ENCODE data around the gene CARMIL1.
"Not testable (repeated sequence)": the region's sequence is repeated elsewhere in the genome, so short reads cannot be mapped to it uniquely, and the experiment has no call there.

Gene CARMIL1

DNA sequence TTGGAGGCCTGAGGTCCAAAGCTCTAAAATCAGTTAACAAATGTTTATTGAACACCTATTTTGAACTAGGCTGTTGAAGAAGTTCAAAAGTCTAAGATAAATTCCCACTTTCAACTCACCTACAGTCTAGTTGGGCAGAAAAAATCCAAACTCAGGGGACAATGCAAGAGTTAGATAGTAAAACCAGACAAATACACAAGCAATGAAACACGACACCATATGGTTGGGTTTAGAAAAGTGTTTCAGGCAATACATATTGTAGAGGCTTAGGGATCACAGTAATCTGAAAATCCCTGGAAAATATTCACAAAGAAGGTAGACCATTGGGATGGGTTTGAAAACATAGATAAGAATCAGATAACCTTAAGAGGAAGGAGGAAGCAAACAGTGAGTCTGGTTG lies 1.3 kb upstream of the CARMIL1 start:
- DNase-seq, result no peak

DNA sequence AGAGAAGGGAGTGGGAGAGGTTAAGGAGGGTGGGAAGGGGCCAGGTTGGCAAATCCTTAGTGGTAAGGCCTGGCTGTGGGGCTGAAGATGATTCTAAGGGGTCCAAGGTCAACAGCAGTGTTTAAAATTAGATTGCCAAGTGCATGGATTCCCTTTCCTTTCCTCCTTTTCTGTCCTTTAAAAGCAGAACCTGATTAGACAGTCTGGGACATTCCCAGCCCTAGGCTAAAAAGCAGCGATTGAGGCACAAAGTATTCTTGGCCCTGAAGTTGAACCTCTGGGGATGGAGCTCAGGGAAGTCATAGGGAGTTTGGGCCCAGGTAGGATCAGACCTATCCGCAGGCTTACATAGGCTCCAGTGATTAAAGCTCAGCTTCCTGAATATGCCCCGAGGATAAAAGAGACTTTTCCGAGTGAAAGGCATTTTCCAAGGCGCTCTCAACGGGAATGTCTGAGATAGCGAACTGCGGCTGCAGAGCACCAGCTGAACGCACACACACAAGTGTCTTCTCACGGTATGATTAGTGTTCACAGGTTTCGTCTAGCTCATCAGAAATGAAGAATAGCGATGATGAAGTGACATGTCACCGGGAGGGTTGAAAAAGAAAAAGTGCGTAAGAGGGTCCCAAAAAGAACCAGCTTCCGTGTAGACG lies 787 bp upstream of the CARMIL1 start:
- no peak for DNase-seq

DNA sequence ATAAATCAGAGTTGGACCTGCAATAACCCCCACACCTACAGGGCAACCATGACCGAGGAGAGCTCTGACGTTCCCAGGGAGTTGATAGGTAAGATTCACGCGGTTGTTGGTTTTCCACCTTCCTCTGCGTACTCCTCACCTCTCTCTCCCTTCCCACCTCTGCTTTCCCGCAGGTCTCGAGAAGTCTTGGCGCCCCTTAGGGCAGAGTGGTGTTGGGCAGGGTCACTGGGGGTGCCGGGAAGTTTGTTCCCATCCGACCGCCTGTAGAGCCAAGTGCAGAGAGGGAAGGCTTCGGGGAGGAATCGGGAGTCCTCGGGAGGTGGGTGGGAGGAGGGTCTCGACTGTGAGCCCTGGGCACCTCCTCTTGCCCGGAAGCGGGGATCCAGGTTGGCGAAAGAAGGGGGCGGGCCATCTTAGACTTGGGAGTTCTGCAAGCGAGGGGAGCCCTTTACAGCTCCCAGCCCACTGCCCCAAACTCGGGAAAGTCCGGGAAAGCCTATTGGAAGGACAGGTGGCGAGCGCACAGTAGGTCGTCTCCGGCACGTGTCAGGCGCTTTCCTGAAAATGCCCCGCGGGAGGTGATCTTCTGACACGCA lies 672 bp downstream of the CARMIL1 start:
- no peak for DNase-seq

DNA sequence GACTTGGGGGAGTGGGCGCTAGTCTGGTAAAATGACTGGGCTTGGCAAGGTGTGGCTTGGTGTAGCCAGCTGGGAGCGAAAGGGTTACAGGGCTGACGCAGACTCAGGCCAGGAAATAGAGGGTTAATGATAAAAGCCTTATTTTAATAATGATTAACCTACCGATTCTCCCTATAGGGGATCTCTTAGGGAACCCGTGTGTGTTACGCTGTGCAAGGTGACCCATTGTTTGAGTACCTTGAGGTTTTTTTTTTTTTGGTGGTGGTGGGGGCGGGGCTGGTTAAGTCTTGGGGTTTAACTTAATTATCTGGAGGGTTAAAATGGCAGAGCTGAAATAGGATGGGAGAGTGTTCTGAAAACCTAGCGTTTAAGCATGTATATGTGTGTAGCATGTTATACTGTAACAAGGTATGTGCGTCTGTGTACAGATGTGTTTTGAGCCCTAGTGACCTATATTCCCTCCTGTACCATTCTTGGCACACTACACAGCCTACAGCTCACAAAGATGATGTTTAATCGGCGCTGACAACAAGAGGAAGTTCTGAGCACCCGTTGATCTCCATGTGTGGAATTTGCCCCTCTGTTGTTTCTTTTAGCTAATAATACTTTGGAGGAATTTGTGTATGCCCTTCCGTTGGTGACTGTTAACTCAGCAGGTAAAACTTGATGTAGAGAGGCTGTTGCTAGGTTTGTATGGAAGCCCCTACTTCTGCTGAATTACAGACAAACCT lies 1.3 kb downstream of the CARMIL1 start:
- DNase-seq, result no peak

DNA sequence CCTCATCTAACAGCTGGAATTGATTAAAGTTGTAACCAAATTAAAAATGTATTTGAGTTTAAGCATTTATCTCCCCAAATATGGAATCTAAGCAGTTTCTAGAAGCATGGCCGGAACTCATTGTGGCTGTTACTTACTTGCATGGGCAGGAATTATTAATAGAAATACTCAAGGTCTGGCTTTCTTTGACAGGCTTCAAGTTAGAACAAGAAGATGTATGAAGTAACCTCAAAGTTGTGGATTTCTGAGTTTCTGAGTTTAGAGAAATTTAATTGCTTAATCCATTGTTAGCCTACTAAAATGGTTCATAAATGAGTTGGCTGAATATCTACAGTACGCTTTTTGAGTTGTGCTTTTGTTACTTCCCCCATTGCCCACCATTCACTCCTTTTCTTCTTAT lies 7.7 kb downstream of the CARMIL1 start:
- DNase-seq, result no peak

DNA sequence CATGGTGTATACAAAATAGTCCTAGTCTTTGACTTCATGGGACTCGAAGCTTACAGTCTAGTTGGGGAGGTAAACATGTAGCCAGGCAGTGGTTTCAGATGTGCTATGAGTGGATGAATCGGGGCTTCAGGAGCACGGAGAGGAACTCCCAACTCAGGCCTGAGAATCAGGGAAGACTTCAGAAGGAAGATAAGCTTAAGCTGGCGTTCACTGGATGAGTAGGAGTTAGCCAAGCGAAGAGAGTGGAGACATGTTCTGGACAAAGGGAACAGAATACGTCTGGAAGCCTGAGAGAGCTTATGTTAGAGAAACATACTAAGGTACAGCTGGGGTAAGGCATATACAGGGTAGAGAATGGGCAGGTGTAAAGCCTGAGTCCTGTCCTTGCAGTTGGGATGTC lies 8.8 kb downstream of the CARMIL1 start:
- no peak for DNase-seq

DNA sequence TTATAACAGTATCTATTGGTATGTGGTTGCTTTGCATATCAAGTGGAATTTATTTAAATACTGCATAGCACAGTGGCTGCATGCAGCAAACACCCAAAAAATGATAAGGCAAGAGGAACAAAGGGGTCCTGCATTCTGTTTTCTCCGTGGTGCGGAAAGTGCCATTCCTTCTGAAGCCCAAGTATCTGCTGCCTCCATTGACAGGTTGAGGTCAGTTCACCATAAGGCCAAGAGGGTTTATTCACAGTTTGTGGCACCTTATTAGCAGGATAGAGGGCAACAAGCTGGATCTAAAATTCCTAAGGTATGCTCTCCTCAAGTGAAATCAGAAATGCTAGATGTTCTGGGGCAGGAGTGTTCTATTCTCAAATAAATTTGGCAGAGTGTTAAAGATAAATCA lies 9.3 kb downstream of the CARMIL1 start:
- no peak for DNase-seq

DNA sequence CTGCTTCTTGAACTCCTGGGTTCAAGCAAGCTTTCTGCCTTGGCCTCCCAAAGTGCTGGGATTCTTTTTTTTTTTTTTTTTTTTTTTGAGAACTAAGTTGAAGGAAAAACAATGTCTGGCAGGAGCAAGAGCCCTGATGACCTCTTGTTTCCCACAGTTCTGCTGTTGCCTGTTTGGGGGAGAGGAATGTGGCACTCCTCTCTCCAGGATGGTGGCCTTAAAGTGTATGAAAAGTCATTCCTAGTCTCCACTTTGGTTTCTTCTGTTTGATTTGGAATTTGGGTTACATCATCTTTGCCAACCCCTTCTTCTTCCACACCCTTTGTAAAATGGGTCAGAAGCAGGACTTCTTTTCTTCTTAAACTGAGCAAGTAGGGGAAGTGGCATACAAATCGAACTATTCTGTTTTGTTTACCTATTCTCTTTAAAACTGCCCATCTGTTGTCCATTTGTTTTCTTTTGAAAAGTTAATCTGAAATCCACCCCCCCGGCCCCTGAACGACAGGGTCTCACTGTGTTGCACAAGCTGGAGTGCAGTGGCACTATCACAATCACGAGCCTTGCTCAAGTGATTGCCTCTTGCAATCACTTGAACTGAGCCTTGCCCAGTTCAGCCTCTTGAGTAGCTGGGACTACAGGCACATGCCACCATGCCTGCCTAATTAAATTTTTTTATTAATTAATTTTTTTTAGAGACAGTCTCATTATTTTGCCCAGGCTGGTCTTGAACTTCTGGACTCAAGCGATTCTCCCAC lies 11.3 kb downstream of the CARMIL1 start:
- DNase-seq, result no peak

DNA sequence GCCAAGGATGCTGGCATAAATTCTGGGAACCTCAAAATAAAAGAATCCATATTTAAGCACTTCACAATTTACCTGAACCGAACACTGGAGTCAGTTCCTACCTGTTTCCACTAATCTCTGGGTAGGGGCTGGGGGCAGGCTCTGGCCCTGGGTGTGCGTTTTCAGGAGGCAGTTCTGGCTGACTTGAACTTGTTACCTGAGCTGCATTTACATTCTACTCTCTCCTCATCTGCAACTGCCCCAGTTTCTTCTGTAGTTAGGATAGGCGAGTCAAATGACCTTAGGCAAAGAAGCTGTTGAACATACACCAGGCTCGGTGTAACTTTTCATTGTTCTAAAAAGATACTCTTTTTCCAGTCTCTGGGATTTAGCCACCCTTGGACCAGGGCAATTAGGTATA lies 13.2 kb downstream of the CARMIL1 start:
- no peak for DNase-seq

DNA sequence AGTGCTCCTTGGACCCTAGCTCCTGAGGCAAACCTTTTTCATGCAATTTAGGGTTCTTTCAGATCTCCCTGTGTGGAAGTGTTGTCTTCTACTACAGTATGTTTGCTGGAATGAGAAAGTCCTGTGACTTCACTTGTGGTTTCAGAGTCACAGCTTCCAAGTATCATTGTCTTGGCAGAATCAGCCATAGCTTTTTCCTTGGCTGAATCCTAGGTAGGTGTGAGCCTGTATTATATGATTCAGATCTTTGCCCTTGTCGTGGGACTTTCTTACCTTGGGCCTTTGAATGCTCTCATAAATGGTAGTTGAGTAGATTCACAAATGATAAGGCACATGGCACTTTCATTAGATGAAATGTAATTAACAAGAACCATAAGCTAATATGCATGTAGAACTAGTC lies 16.5 kb downstream of the CARMIL1 start:
- DNase-seq, result no peak

DNA sequence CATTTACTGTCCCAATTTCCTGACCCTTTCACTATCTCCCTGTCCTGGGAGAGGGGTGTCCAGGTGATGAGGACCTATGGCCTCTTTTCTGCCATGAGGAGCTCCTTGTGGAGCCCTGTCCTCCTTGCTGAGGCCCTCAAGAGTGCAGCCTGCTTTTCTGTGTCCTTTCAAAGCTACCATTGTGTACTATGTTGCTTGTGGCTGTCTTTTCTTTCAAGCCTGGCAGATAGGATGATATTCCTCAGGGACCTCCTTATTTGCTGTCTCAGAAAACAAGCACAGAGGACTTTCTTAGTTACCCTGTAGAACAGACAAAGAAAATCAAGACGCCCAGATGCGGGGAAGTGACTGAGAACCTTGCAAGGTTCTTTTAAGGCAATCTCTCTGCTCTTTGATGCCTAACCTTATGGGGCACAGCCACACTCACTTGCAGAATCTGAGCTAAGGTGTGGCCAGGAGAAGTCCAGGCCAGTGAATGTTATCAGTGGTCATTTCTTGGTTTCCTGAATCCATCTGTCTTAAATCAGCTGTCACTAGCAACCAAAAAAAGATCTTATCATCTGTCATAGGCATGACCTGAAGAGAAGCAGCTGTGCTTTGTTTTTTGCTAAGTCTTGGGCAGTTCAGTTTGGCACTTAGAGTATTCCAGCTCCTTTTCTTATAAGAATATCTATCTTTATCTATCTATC lies 17.2 kb downstream of the CARMIL1 start:
- no peak for DNase-seq

DNA sequence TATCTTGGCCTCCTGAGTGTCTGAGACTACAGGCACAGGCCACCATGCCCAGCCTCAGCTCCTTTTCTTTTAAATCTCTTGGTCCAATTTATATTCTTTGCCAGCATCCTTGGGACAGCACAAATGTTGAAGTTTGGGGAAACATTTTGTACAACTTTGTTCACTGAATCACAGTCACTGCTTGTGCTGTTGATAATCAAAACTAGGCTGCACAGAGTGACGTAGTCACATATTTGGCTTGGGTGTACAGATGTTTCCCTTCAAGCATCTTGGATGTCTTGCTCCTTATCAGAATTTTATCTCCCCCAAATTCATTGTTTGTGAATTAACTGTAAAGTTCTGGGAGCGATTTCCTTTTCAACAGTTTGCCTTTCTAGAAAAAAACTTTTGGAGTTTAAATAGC lies 17.9 kb downstream of the CARMIL1 start:
- DNase-seq, result no peak

DNA sequence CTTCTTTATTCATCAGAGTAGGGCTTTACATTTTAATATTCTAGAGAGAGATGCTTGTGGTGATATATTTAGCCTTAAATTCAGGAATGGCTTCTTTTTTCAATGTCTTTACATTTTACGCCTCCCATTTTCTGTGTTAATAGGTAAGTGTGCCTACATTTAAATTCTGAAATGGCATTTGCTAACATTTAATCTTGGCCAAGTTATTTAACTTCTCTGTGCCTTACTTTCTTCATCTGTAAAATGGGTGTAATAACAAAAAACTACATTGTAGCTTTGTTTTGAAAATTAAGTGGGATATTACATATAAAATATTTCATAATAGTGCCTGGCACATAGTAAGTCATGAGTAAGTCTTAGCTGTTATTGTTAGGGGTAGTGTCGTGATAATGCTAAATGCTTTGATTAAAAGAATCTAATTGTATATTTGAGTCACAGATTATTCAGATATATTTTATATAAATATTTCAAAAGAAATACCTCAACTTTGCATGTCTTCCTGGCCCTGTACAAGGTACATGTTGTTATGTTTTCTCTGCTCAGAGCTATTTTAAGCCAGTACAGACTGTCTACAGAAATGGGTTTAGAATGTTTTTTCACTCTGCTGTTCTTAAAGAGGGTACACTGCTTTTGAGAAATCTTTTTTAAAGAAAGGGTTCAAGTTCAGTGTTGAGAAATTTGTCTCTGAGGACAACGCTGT lies 18.8 kb downstream of the CARMIL1 start:
- no peak for DNase-seq

DNA sequence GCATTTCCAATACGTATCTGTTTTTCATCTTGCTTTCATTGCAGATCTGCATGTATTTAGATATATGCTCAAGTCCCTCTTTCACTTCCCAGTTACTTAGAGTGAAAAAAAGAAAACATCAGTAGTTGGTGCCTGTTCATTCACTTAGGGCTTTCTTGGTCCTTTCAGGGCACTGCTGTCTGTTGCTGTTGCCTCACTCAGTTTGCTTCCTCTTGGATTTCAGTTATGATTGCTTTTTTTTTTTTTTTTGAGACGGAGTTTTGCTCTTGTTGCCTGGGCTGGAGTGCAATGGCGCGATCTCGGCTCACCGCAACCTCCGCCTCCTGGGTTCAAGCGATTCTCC lies 19.3 kb downstream of the CARMIL1 start:
- DNase-seq, result not testable (repeated sequence)

DNA sequence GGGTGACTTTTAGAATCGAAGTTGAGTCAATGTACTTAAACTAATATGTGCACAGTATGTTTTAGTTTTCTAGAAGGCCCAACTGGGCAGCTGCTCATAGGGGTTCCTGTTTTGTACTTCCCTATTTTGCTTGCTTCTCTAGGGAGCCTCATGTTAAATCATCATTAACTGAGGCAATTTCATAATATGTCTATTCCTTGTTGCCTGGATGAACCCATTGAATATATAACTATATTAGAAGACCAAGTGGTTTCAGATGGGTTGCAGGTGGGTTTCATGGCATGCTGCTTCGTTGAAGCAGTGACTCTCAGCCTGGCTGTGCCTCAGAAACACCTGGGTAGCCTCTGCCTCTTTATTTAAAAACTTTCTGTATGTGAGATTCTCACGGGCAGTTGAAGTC lies 22.2 kb downstream of the CARMIL1 start:
- DNase-seq, result no peak

DNA sequence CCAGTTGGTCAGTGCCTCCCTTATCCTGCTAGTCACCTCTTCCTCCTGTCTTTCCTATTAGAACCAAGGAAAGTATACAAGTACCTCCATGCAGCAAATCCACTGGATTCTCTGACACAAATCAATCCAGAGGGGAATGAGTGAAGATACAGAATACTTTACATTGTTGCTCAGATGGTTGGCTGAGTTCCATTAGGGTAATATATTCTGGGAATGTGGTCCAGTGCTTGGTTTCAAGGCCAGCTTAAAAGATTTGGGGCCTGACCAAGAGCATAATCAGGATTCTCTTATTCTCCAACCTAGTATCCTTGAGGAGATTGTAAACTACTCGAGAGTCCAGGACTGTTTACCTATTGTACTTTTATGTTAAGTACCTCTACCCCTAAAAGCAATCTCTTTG lies 23.0 kb downstream of the CARMIL1 start:
- no peak for DNase-seq

DNA sequence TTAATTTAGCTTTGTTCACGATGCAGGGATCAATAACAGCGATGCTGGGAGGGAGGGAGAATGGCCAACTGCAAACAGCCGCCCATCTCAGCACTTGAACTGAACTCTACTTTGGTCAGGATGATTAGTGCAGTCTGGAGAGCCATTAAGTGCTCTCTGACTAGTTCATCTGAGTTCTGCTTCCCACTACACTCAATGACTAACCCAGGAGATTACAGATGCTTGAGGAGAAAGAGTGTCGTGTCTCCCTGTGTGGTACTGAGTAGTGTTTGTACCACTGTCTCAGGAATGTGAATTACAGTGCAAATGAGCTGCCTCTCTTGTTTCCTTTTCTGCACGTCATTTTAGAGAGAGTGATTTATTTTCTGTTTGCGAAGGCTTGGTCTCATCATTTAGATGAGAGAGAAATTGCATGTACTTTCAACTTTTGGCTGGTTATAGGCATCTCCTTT lies 23.5 kb downstream of the CARMIL1 start:
- DNase-seq, result no peak

DNA sequence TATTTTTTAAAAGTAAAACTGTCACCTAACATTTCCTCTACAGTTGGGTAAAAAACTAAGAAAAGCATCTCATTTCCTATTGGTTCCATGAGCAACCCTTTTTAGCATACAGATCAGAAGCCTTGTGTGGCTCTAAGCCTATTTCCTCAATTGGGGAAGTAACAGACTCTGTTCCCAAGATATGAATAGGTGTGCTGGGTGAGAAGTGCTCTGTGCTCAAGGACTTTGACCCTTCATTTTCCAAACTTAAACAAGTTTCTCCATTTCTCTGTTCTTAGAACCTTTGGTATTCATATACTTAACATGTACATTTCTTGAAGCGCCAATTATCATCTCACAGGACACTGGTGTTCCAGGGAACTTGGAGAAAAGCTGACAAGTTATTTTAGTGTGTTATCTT lies 24.1 kb downstream of the CARMIL1 start:
- DNase-seq, result no peak

DNA sequence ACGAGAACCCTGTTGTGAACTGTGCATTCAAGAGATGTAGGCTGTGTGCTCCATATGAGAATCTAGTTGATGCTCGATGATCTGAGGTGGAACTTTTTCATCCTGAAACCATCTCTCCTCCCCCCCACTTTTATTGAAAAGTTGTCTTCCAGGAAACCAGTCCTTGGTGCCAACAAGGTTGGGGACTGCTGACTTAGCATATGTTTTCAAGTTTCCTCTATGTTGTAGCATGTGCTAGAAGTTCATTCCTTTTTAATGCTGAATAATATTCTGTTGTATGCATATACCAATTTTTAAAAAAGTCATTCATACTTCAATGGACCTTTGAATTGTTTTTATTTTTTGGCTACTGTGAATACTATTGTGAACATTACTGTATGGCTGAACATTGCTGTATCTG lies 27.2 kb downstream of the CARMIL1 start:
- no peak for DNase-seq

DNA sequence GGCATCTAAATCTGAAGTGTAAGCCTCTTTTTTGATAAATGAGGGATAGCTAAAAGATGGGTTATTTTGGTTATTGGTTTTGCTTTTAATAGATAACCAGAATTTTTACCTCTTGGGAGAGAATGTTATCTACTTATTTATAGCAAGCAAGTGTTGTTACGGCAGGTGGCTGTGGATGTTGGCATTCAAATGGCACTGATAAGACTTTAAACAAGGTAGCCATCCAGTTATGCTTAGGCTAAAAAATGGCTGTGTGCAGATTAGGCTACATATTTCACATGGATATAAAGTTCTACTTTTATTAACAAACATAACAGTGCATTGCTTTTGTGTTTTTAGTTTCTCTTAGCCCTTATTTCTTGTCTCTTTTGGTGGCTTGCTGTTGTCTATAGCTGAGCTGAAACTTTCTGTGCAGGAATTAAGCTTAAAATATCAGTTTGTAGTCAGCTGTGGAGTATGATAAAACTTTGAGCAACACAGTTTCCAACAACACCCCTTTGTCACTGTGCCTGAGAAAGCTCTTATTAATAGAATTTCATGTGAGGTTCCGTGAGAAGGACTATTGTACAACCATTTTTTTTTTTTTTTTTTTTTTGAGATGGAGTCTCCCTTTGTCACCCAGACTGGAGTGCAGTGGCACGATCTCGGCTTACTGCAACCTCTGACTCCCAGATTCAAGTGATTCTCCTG lies 28.8 kb downstream of the CARMIL1 start:
- DNase-seq, result no peak

DNA sequence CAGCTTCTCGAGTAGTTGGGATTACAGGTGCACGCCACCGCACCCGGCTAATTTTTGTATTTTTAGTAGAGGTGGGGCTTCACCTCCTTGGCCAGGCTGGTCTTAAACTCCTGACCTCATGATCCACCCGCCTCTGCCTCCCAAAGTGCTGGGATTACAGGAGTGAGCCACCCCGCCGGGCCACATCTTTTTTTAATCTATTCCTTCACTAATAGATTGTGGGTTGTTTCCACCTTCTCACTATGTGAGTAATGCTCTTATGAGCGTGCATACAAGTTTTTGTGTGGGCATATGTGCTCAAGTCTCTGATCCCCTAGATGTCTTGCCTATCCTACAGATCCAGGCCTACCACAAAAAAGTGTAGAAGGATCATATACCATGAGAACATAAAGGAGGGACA lies 30.7 kb downstream of the CARMIL1 start:
- DNase-seq, result no peak

DNA sequence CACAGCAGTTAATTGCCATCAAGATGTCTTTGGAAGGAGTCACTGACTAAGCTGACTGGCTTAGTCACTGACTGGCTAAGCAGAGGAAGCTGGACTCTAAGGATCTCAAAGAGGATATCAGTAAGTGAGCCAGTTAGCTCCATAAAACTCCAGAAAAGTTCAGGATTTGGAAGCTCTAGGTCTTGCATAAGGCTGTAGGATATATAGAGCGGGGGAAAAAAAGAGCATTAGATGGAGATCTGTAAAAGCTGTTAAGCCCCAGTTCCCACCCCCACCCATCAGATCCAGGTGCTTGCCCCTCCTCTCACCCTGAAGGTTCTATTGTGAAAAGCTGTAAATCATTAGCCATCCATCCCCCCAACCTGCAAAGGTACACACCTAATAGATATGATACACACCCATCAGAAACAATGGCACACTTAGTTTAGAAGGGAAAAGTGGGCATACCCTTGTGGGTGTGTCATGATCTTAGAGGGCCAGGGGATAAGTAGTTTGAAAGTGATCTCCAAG lies 32.2 kb downstream of the CARMIL1 start:
- DNase-seq, result no peak
